Measurements from ENCODE around the gene NME5.
A peak's percentile ranks its signal among the peaks of the same experiment; 100 is the strongest.
"Not testable (repeated sequence)": the region's sequence is repeated elsewhere in the genome, so short reads cannot be mapped to it uniquely, and the experiment has no call there.

NME5 gene

GRCh38 chr5:138091685-138092084 lies 47.5 kb downstream of the NME5 start:
- DNase-seq (ENCODE audit: insufficient read length, low spot score) (no peak), FAIRE-seq (no peak)
- TF ChIP-seq CTCF (IDR thresholded peaks at IDR 0.05; ENCODE audit: insufficient read depth, missing control alignments) = no peak

- no peak for DNase-seq (ENCODE audit: insufficient read length, low spot score)
- no peak for FAIRE-seq
- no peak for TF ChIP-seq CTCF (IDR thresholded peaks at IDR 0.05; ENCODE audit: insufficient read depth, missing control alignments)
Observed at GRCh38 chr5:138083702-138084101, 55.5 kb downstream of the NME5 start, which contains the start of gene WNT8A. Gene WNT8A (plus strand): TSS chr5:138084033. CDS start chr5:138084128, 95 bp downstream.

GRCh38 chr5:138082033-138082432 lies 57.2 kb downstream of the NME5 start:
- DNase-seq (ENCODE audit: insufficient read length, low spot score) (no peak), FAIRE-seq (no peak)
- no peak for TF ChIP-seq CTCF (IDR thresholded peaks at IDR 0.05; ENCODE audit: insufficient read depth, missing control alignments)

- FAIRE-seq = no peak
- no peak for TF ChIP-seq CTCF (IDR thresholded peaks at IDR 0.05; ENCODE audit: insufficient read depth, missing control alignments)
- DNase-seq (ENCODE audit: insufficient read length, low spot score) = no peak
Observed at GRCh38 chr5:138078006-138078643, 61.1 kb downstream of the NME5 start.

GRCh38 chr5:138077064-138077696 lies 62.0 kb downstream of the NME5 start:
- peak; percentile 93 for TF ChIP-seq CTCF (IDR thresholded peaks at IDR 0.05; ENCODE audit: insufficient read depth, missing control alignments)
- peak; percentile 51 for DNase-seq (ENCODE audit: insufficient read length, low spot score)
- FAIRE-seq = peak; percentile 90

GRCh38 chr5:138070026-138070425 lies 69.2 kb downstream of the NME5 start:
- DNase-seq (ENCODE audit: insufficient read length, low spot score); FAIRE-seq: not testable (repeated sequence)

GRCh38 chr5:138068742-138069600 lies 70.3 kb downstream of the NME5 start:
- DNase-seq (ENCODE audit: insufficient read length, low spot score) = peak; percentile 62
- FAIRE-seq = no peak
- TF ChIP-seq CTCF (IDR thresholded peaks at IDR 0.05; ENCODE audit: insufficient read depth, missing control alignments) = peak; percentile 77
